Breast epithelium (tissue), 4 donors: ENCODE results near the gene HEATR9. TPM values are rescaled to one million over a fixed set of nuclear protein-coding genes. Genes with fewer than 3 reads are reported as not detected.

Source experiments
- DNase-seq, 2 donors: peaks; one replicate each; pipeline ENCODE4 v3.0.0-alpha.2; 2019; ENCODE audit warnings: low spot score in 2 of 2
- H3K27ac ChIP-seq, 2 donors: fragments of 200-600 bp; sonication (generic) in 1 of 2; one replicate each; pipeline ENCODE4 v1.5.1; 2016 to 2019; ENCODE audit warnings: mild to moderate bottlenecking in 1 of 2
- H3K27me3 ChIP-seq, 2 donors: fragments of 200-600 bp; sonication (generic) in 1 of 2; one replicate each; pipeline versions ENCODE4 v1.5.1 to v1.6.0; 2017 to 2019; ENCODE audit warnings: control low read depth in 1 of 2, mild to moderate bottlenecking in 1 of 2
- H3K36me3 ChIP-seq: fragments of 200-600 bp; one replicate; pipeline ENCODE4 v1.5.1; 2019
- H3K4me1 ChIP-seq, 2 donors: fragments of 200-600 bp; sonication (generic); one replicate each; pipeline ENCODE4 v1.5.1; 2016 to 2019; ENCODE audit warnings: control low read depth in 1 of 2
- H3K4me3 ChIP-seq, 3 donors: fragments of 200-600 bp; sonication (generic); 1 replicate in 2 of 3; 2 replicates in 1 of 3; pipeline ENCODE4 v1.5.1; 2016 to 2019; ENCODE audit warnings: mild to moderate bottlenecking in 3 of 3, moderate library complexity in 2 of 3
- H3K9me3 ChIP-seq, 2 donors: fragments of 200-600 bp; sonication (generic) in 1 of 2; one replicate each; pipeline ENCODE4 v1.5.1; 2016 to 2019; ENCODE audit warnings: control low read depth in 1 of 2
- CTCF ChIP-seq, 3 donors: fragments of 450-650 bp; IDR thresholded peaks; one replicate each; pipeline ENCODE4 v1.5.1; 2016 to 2017; ENCODE audit warnings: antibody characterized with exemption in 3 of 3, mild to moderate bottlenecking in 3 of 3, moderate library complexity in 3 of 3
- POLR2A ChIP-seq: fragments of 450-650 bp; IDR thresholded peaks from one replicate; pipeline ENCODE4 v1.6.1; 2016; ENCODE audit warnings: antibody characterized with exemption, mild to moderate bottlenecking, moderate library complexity
- POLR2AphosphoS5 ChIP-seq, 3 donors: sonication (generic); formaldehyde crosslinking; IDR thresholded peaks; one replicate each; pipeline ENCODE4 v1.6.1; 2017; ENCODE audit warnings: antibody characterized with exemption in 3 of 3
- intact Hi-C: fragments of 100-400 bp; cut with DNase I; formaldehyde crosslinking; loops from one replicate; pipeline ENCODE4 v1.15.1; 2023; ENCODE audit warnings: low total_unique reads
- total RNA-seq, 3 donors: library from RNA; depleted of rRNA; stranded (reverse); fragments of >200 nt; gene quantifications; one replicate each; pipeline ENCODE4 v1.1.0, GENCODE V29; 2016

HEATR9 gene
- total RNA-seq, 3 donors from 2014 or later: 0.16 TPM; not detected in 2

- H3K27me3 ChIP-seq: no peaks in the 10 kb centered on the region
- DNase-seq: no peak
- H3K36me3 ChIP-seq: no peaks in the 10 kb centered on the region
- no peak overlapping the region for H3K4me3 ChIP-seq
- TF ChIP-seq POLR2AphosphoS5 (IDR thresholded peaks at IDR 0.05) (no peak), CTCF (IDR thresholded peaks at IDR 0.05) (no peak), POLR2A (no peak)
- H3K9me3 ChIP-seq: no peaks in the 10 kb centered on the region
- intact Hi-C loops: no loop called here
- no peaks in the 10 kb centered on the region for H3K4me1 ChIP-seq
- no peak overlapping the region for H3K27ac ChIP-seq
These were observed 2.5 kb upstream of the HEATR9 start for GRCh38 chr17:35870906-35871819.

- Histone ChIP-seq H3K27me3 (no peaks in the 10 kb centered on the region), H3K9me3 (no peaks in the 10 kb centered on the region), H3K4me3 (no peak overlapping the region), H3K27ac (no peak overlapping the region), H3K36me3 (no peaks in the 10 kb centered on the region), H3K4me1 (no peaks in the 10 kb centered on the region)
- no peak for DNase-seq
- no peak for TF ChIP-seq POLR2A
- no peak for TF ChIP-seq CTCF (IDR thresholded peaks at IDR 0.05)
- no peak for TF ChIP-seq POLR2AphosphoS5 (IDR thresholded peaks at IDR 0.05)
- intact Hi-C loops: no loop called here
These were observed 1.1 kb downstream of the HEATR9 start for GRCh38 chr17:35867574-35867973.

- H3K4me1 ChIP-seq: no peaks in the 10 kb centered on the region
- H3K27ac ChIP-seq: no peak overlapping the region
- intact Hi-C loops: no loop called here
- TF ChIP-seq CTCF (IDR thresholded peaks at IDR 0.05) (no peak), POLR2A (no peak), POLR2AphosphoS5 (IDR thresholded peaks at IDR 0.05) (no peak)
- no peaks in the 10 kb centered on the region for H3K27me3 ChIP-seq
- no peaks in the 10 kb centered on the region for H3K9me3 ChIP-seq
- no peak overlapping the region for H3K4me3 ChIP-seq
- no peak for DNase-seq
- H3K36me3 ChIP-seq: no peaks in the 10 kb centered on the region
These were observed 2.2 kb downstream of the HEATR9 start for GRCh38 chr17:35866341-35866950.

- no peaks in the 10 kb centered on the region for H3K9me3 ChIP-seq
- no peak overlapping the region for H3K4me3 ChIP-seq
- TF ChIP-seq POLR2A: no peak
- no peaks in the 10 kb centered on the region for H3K4me1 ChIP-seq
- no peaks in the 10 kb centered on the region for H3K36me3 ChIP-seq
- intact Hi-C loops: no loop called here
- no peaks in the 10 kb centered on the region for H3K27me3 ChIP-seq
- no peak overlapping the region for H3K27ac ChIP-seq
- DNase-seq: no peak
These were observed 3.0 kb downstream of the HEATR9 start for GRCh38 chr17:35865412-35866340.

- TF ChIP-seq CTCF (IDR thresholded peaks at IDR 0.05) (no peak), POLR2AphosphoS5 (IDR thresholded peaks at IDR 0.05) (no peak), POLR2A (no peak)
- Histone ChIP-seq H3K36me3 (no peaks in the 10 kb centered on the region), H3K9me3 (no peaks in the 10 kb centered on the region), H3K4me3 (no peak overlapping the region), H3K27ac (no peak overlapping the region), H3K4me1 (no peaks in the 10 kb centered on the region), H3K27me3 (no peaks in the 10 kb centered on the region)
- intact Hi-C loops: no loop called here
- DNase-seq: no peak
These were observed 3.8 kb downstream of the HEATR9 start for GRCh38 chr17:35864853-35865252.
